GM15510 (cell line): ENCODE results near the gene C19orf25.

Experiments used
- POLR2A ChIP-seq: IDR thresholded peaks from 3 replicates; pipeline ENCODE4 v1.6.1; 2011; ENCODE audit warnings: borderline replicate concordance; ENCODE audit not compliant: insufficient read length; ENCODE audit errors: extremely low read depth

C19orf25 gene

DNA sequence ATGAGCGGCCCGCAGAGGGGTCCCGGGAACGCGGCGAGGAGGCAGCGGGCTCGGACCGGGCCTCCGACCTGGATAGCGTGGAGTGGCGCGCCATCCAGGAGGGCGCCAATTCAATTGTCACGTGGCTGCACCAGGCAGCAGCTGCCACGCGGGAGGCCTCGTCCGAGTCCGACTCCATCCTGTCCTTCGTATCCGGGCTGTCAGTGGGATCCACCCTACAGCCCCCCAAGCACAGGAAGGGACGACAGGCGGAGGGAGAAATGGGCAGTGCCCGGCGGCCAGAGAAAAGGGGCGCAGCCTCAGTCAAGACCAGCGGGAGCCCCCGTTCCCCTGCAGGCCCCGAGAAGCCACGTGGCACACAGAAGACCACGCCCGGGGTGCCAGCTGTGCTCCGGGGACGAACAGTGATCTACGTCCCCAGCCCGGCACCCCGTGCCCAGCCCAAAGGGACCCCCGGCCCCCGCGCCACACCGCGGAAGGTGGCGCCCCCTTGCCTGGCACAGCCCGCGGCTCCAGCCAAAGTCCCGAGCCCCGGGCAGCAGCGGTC lies 10.7 kb downstream of the C19orf25 start:
- TF ChIP-seq POLR2A, result no peak

DNA sequence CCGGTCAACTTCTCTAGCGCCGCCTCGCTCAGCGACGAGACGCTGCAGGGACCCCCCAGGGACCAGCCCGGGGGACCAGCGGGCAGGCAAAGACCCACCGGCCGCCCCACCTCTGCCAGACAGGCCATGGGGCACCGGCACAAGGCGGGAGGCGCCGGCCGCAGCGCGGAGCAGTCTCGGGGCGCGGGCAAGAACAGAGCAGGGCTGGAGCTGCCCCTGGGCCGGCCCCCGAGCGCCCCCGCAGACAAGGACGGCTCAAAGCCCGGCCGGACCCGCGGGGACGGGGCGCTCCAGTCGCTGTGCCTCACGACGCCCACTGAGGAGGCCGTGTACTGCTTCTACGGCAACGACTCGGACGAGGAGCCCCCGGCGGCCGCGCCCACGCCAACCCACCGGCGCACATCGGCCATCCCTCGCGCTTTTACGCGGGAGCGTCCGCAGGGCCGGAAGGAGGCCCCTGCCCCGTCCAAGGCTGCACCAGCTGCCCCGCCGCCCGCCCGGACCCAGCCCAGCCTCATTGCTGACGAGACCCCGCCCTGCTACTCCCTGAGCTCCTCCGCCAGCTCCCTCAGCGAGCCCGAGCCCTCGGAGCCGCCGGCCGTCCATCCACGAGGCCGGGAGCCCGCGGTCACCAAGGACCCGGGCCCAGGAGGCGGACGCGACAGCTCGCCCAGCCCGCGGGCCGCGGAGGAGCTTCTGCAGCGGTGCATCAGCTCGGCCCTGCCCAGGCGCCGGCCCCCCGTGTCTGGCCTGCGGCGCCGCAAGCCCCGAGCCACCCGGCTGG lies 11.3 kb downstream of the C19orf25 start:
- TF ChIP-seq POLR2A, result no peak

DNA sequence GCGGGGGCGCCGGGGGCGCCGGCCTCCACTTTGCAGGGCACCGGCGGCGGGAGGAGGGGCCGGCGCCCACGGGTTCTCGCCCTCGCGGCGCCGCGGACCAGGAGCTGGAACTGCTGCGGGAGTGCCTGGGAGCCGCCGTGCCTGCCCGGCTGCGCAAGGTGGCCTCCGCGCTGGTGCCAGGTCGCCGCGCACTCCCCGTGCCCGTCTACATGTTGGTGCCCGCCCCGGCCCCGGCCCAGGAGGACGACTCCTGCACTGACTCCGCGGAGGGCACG lies 11.9 kb downstream of the C19orf25 start:
- TF ChIP-seq POLR2A, result no peak

DNA sequence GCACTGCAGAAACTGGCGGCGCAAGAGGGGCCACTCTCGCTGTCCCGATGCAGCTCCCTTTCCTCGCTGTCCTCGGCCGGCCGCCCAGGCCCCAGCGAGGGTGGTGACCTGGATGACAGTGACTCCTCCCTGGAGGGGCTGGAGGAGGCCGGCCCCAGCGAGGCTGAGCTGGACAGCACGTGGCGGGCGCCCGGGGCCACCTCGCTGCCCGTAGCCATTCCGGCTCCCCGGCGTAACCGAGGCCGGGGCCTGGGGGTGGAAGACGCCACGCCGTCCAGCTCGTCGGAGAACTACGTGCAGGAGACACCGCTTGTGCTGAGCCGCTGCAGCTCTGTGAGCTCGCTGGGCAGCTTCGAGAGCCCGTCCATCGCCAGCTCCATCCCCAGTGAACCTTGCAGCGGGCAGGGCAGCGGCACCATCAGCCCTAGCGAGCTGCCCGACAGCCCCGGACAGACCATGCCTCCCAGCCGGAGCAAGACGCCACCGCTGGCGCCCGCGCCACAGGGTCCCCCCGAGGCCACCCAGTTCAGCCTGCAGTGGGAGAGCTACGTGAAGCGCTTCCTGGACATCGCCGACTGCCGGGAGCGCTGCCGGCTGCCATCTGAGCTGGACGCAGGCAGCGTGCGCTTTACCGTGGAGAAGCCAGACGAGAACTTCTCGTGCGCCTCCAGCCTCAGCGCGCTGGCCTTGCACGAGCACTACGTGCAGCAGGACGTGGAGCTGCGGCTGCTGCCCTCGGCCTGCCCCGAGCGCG lies 12.4 kb downstream of the C19orf25 start:
- TF ChIP-seq POLR2A, result no peak

DNA sequence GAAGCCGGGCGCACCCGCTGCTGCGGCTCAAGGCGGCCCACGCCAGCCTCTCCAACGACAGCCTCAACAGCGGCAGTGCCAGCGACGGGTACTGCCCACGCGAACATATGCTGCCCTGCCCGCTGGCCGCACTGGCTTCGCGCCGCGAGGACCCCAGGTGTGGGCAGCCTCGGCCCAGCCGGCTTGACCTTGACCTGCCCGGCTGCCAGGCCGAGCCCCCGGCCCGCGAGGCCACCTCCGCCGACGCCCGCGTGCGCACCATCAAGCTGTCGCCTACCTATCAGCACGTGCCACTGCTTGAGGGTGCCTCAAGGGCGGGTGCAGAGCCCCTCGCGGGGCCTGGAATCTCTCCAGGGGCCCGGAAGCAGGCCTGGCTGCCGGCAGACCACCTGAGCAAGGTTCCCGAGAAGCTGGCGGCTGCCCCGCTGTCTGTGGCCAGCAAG lies 13.0 kb downstream of the C19orf25 start:
- no peak for TF ChIP-seq POLR2A

DNA sequence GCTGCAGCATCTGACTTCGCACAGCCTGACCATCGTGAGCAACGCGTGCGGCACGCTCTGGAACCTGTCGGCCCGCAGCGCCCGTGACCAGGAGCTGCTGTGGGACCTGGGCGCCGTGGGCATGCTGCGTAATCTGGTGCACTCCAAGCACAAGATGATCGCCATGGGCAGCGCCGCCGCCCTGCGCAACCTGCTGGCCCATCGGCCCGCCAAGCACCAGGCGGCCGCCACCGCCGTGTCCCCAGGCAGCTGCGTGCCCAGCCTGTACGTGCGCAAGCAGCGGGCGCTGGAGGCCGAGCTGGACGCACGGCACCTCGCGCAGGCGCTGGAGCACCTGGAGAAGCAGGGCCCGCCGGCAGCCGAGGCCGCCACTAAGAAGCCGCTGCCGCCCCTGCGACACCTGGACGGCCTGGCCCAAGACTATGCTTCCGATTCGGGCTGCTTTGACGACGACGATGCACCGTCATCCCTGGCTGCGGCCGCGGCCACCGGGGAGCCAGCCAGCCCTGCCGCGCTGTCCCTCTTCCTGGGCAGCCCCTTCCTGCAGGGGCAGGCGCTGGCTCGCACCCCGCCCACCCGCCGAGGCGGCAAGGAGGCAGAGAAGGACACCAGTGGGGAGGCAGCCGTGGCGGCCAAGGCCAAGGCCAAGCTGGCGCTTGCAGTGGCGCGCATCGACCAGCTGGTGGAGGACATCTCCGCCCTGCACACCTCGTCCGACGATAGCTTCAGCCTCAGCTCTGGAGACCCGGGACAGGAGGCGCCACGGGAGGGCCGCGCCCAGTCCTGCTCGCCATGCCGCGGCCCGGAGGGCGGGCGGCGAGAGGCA lies 13.6 kb downstream of the C19orf25 start:
- no peak for TF ChIP-seq POLR2A

DNA sequence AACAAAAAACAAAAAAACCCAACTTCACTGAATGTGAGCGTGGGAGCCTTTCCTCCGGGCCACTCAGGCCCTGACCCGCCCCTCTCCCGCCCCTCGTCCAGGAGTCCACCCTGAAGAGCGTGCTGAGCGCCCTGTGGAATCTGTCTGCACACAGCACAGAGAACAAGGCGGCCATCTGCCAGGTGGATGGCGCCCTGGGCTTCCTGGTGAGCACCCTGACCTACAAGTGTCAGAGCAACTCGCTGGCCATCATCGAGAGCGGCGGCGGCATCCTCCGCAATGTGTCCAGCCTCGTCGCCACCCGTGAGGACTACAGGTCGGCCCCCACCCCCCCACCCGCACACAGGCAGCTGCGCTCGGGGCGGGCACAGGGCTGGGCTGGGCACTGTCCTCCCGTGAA lies 17.2 kb downstream of the C19orf25 start:
- TF ChIP-seq POLR2A, result no peak

DNA sequence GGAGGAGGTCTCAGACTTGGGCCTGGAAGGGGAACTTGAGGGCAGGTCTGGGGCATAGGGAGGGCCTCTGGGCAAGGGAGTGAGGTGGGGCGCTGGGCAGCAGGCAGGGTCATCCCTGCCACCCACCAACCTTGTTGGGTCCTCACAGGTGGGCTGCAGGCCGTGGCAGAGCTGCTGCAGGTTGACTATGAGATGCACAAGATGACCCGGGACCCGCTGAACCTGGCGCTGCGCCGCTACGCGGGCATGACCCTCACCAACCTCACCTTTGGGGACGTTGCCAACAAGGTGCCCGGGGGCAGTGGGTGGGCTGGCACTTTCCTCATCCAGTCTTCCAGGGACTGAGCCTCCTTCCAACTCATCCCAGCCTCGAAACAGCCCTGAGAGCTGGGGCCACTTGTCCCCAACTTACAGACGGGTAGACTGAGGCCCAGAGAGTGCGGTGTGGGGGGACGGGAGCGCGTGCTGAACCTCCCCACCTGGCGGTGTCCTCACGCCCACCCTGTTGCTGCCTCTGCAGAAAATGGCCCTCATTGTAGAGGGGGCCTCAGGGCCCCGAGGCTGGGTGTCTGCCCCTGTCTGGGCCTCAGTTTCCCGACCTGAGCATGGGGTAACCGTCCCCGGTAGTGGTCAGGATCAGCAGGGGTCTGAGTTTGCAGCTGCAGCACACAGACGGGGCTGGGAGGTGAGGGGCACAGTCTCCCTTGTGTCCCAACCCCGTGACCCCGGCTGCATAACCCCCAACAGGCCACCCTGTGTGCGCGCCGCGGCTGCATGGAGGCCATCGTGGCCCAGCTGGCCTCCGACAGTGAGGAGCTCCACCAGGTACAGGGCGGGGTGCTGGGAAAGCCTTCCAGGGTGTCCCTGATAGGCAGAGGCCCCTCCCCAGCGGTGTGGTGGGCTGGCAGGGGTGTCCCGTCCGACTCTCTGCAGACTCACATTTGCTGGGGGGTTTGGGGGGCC lies 18.7 kb downstream of the C19orf25 start:
- no peak for TF ChIP-seq POLR2A

DNA sequence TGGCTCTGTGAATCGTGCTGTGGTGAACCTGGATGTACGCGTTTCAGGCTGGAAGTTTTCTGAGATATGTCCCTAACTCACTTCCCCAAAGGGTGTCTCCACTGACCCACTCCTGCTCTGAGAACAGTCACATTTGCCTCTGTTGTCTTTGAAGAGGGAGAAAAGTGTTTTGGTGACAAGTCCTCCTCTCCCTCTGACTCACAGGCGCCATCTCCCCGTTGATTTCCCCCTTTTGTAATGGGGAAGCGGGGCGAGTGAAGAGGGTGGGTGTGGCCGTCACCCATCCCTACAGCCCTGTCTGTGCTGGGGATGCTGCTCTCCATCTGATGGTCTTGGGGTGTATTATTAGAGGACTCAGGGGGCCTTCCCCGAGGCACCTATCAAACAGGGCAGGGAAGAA lies 19.5 kb downstream of the C19orf25 start:
- no peak for TF ChIP-seq POLR2A

DNA sequence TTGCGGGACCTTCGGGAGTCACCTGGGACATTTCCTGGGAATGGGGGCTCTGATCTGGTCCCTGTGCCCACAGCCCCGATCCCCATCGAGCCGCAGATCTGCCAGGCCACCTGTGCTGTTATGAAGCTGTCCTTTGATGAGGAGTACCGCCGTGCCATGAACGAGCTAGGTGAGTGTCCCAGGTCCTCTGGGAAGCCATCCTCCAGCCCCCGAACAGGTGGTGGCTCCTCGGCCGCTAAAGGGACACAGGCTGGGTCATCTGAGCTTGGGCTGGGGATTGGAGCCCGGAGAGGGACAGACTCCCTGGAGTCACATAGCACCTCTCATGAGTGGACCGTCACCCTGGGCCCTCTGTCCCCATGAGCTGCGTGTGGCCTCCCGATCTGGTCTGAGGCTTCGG lies 21.1 kb downstream of the C19orf25 start:
- no peak for TF ChIP-seq POLR2A

DNA sequence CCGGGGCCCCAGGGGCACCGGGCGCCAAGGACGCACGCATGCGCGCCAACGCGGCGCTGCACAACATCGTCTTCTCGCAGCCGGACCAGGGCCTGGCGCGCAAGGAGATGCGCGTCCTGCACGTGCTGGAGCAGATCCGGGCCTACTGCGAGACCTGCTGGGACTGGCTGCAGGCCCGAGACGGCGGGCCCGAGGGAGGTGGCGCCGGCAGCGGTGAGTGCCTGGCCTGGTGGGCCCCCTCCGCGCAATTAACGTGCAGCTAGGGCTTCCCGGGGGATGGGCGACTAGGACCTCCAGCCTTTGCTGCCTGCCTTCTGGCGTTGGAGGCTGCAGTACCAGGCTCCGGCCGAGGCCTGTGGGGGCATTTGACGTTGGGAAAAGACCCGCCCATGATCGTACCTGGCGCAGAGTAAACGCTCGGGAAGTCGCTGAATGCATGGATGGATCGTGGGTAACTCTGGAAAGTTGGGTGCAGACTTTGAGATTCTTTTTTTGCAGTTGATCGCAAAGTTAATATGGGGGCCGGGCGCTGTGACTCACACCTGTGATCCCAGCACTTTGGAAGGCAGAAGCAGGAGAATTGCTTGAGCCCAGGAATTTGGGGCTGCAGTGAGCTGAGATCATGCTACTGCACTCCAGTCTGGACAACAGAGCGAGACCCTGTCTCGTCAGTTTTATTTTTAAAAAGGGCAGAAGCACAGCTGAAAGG lies 21.8 kb downstream of the C19orf25 start:
- no peak for TF ChIP-seq POLR2A

DNA sequence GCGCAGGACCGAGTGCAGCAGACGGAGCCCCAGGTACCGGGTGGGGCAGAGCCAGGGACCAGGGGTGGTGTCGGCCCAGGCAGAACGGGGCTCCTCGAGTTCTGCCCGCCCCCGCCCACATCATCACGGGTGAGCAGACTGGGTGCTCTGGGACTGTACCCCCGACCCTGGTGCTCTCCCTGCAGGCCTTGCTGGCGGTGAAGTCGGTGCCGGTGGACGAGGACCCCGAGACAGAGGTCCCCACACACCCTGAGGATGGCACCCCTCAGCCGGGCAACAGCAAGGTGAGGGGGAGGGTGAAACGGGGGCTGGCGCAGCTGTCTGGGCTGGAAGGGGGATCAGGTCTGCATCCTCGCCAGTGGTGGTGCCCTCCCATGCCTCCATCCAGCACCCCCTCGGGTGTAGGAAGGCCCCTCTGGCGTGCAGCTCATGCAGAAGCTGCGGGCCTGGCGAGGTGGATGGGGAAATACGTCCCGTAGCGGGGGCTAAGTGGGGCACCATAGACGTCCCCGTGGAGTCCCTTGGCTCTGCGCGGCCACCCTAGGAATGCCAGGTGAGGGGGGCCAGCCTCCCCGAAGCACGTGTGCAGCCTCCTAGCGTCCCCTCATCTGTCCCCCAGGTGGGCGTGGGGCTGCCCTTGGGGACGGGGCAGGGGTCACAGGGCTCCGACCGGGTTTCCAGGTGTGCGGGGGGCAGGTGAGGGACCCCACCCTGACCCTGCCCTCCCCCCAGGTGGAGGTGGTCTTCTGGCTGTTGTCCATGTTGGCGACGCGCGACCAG lies 22.7 kb downstream of the C19orf25 start:
- TF ChIP-seq POLR2A, result no peak
